Endothelial cell of umbilical vein (primary cell): ENCODE measurements around the gene NR2E1. TPM values are rescaled to one million over a fixed set of nuclear protein-coding genes. Genes with fewer than 3 reads are reported as not detected.

ENCODE experiments used
- BruUV-seq: library from RNA; stranded (reverse); fragments of 400-500 nt; replicated peaks from 2 replicates; lab custom pipeline; 2021; lab: Mats Ljungman, UMichigan
- CTCF ChIA-PET: fragments of 300-600, 350-600 bp; sonication (Branson Sonifier 250); formaldehyde crosslinking; loops from one replicate; lab custom pipeline; 2021; ENCODE audit warnings: antibody characterized with exemption, inconsistent platforms; lab: Charles Lee
- POLR2A ChIA-PET: fragments of 300-600, 350-600 bp; sonication (Branson Sonifier 250); formaldehyde crosslinking; loops from one replicate; lab custom pipeline; 2021; ENCODE audit warnings: antibody characterized with exemption, inconsistent platforms; lab: Charles Lee
- DNase-seq: peaks from one replicate; pipeline ENCODE4 v3.0.0-alpha.2; 2011; ENCODE audit warnings: low read depth, low spot score
- FAIRE-seq: peaks from 2 replicates; lab custom pipeline; 2011; peaks lifted over from hg19 to GRCh38; lab: Jason Lieb, UNC
- H2AFZ ChIP-seq: 2 replicates; pipeline ENCODE4 v1.6.0; 2012; ENCODE audit warnings: low read depth, low read length, control low read depth, inconsistent platforms
- H3K27ac ChIP-seq: 2 replicates; pipeline ENCODE4 v1.5.1; 2011; ENCODE audit warnings: low read depth, mild to moderate bottlenecking, control low read depth, low read length, moderate library complexity; ENCODE audit not compliant: insufficient read depth
- H3K27me3 ChIP-seq, 2 experiments: 2 replicates each; pipeline versions ENCODE4 v1.6.0 to v1.6.1; 2011; ENCODE audit warnings: low read length in 2 of 2, mixed read lengths in 1 of 2; ENCODE audit not compliant: control insufficient read depth in 2 of 2, insufficient read depth in 2 of 2
- H3K36me3 ChIP-seq, 2 experiments: 2 replicates in 1 of 2; 3 replicates in 1 of 2; pipeline ENCODE4 v1.5.1; 2011; ENCODE audit warnings: low read length in 2 of 2, mild to moderate bottlenecking in 1 of 2, moderate library complexity in 1 of 2; ENCODE audit not compliant: control insufficient read depth in 2 of 2, insufficient read depth in 2 of 2; ENCODE audit errors: extremely low read depth in 1 of 2
- H3K4me1 ChIP-seq: 3 replicates; pipeline ENCODE4 v1.5.1; 2011; ENCODE audit warnings: mild to moderate bottlenecking, low read length; ENCODE audit not compliant: control insufficient read depth, insufficient read depth; ENCODE audit errors: extremely low read depth
- H3K4me2 ChIP-seq: 2 replicates; pipeline ENCODE4 v1.6.1; 2011; ENCODE audit warnings: low read length, control low read depth, mixed read lengths; ENCODE audit not compliant: insufficient read depth
- H3K4me3 ChIP-seq, 3 experiments: fragments of 200-600 bp in 1 of 3; sonication (generic), shearing (Covaris generic) in 1 of 3; replicated peaks in 1 of 3; 2 replicates each; pipeline ENCODE4 v1.5.1; 2011 to 2016; ENCODE audit warnings: control low read depth in 3 of 3, low read length in 3 of 3, mild to moderate bottlenecking in 2 of 3, inconsistent platforms in 1 of 3, low read depth in 1 of 3, moderate library complexity in 1 of 3; ENCODE audit not compliant: insufficient read depth in 1 of 3
- H3K79me2 ChIP-seq: 2 replicates; pipeline ENCODE4 v1.6.0; 2012; ENCODE audit warnings: low read length, inconsistent platforms; ENCODE audit not compliant: control insufficient read depth, insufficient read depth
- H3K9ac ChIP-seq: replicated peaks from 2 replicates; pipeline ENCODE3; 2011; ENCODE audit warnings: low read length, control low read depth; ENCODE audit not compliant: insufficient read depth; ENCODE audit errors: extremely low read depth
- H3K9me1 ChIP-seq: replicated peaks from 3 replicates; pipeline ENCODE4 v1.6.0; 2011; ENCODE audit warnings: mild to moderate bottlenecking, low read length; ENCODE audit not compliant: control insufficient read depth, insufficient read depth; ENCODE audit errors: extremely low read depth
- H3K9me3 ChIP-seq: replicated peaks from 2 replicates; pipeline ENCODE4 v1.5.1; 2012; ENCODE audit warnings: low read length, inconsistent platforms; ENCODE audit not compliant: control insufficient read depth, insufficient read depth
- H4K20me1 ChIP-seq: replicated peaks from 2 replicates; pipeline ENCODE3; 2011; ENCODE audit warnings: mild to moderate bottlenecking, low read length; ENCODE audit not compliant: control insufficient read depth, insufficient read depth; ENCODE audit errors: extremely low read depth
- CTCF ChIP-seq, 2 donors: IDR thresholded peaks; 1 replicate in 1 of 2; 2 replicates in 1 of 2; pipeline ENCODE4 v1.5.1; 2011; ENCODE audit warnings: low read length in 2 of 2, mild to moderate bottlenecking in 2 of 2, moderate library complexity in 2 of 2, control low read depth in 1 of 2, inconsistent platforms in 1 of 2, low read depth in 1 of 2; ENCODE audit not compliant: insufficient read depth in 1 of 2; ENCODE audit errors: extremely low read depth in 1 of 2
- EZH2 ChIP-seq: IDR thresholded peaks from 2 replicates; pipeline ENCODE4 v1.6.1; 2012; ENCODE audit warnings: borderline replicate concordance, low read depth, mild to moderate bottlenecking, moderate library complexity, low read length, inconsistent platforms; ENCODE audit not compliant: severe bottlenecking
- FOS ChIP-seq: IDR thresholded peaks from 2 replicates; pipeline ENCODE4 v1.6.1; 2011; ENCODE audit warnings: mild to moderate bottlenecking, low read length, moderate library complexity, borderline replicate concordance; ENCODE audit not compliant: insufficient read depth
- GATA2 ChIP-seq: IDR thresholded peaks from 2 replicates; pipeline ENCODE4 v1.7.0; 2011; ENCODE audit warnings: low read depth, mild to moderate bottlenecking, moderate library complexity, mixed read lengths, low read length; ENCODE audit not compliant: insufficient read length, insufficient read depth
- JUN ChIP-seq: IDR thresholded peaks from 2 replicates; pipeline ENCODE4 v1.6.1; 2011; ENCODE audit warnings: borderline replicate concordance, low read depth; ENCODE audit not compliant: insufficient read length, insufficient read depth
- POLR2AphosphoS5 ChIP-seq: IDR thresholded peaks from 2 replicates; pipeline ENCODE4 v1.6.1; 2012; ENCODE audit warnings: low read depth, mild to moderate bottlenecking, control low read depth, low read length, moderate library complexity; ENCODE audit not compliant: insufficient read depth
- dilution Hi-C: fragments of 300-500 bp; cut with MboI; formaldehyde crosslinking; loops from one replicate; pipeline ENCODE4 v1.15.0; 2019; ENCODE audit warnings: low sequenced_read_pairs; ENCODE audit not compliant: extremely low pct_ligation_motif_present
- intact Hi-C: fragments of 100-400 bp; cut with micrococcal nuclease; formaldehyde crosslinking; loops from one replicate; pipeline ENCODE4 v1.10.0; 2022
- polyA plus RNA-seq, 4 experiments: library from polyadenylated mRNA; depleted of rRNA in 3 of 4; stranded (reverse) in 3 of 4; unstranded in 1 of 4; fragments of >200 nt; gene quantifications; 2 replicates each; pipeline versions ENCODE4 v1.2.1 to v1.2.3, GENCODE V29; 2011 to 2012; ENCODE audit warnings: missing spikeins in 1 of 4
- total RNA-seq: library from RNA; stranded (reverse); gene quantifications from 2 replicates; pipeline ENCODE4 v1.2.3, GENCODE V29; 2021

NR2E1 gene
- total and polyA plus RNA-seq, 2 donors (not counting 3 experiments of a cell fraction or from before 2014, with no cell fraction given) = not detected

GRCh38 chr6:108157234-108157980 lies 8.4 kb upstream of the NR2E1 start:
- FAIRE-seq (no peak), DNase-seq (no peak)
- Histone ChIP-seq H3K9me3 (no peaks in the 10 kb centered on the region), H3K4me2 (no peak overlapping the region), H3K9me1 (no peaks in the 10 kb centered on the region), H3K9ac (no peak overlapping the region), H4K20me1 (no peaks in the 10 kb centered on the region), H3K27me3 (peaks cover 70 to 84% of the 10 kb centered on the region in 2 experiments), H3K4me3 (no peak overlapping the region), H3K79me2 (no peaks in the 10 kb centered on the region), H3K27ac (no peak overlapping the region), H3K4me1 (no peaks in the 10 kb centered on the region), H2AFZ (no peak overlapping the region), H3K36me3 (no peaks in the 10 kb centered on the region)
- POLR2A ChIA-PET = interaction anchor here (0.5 kb wide), 1 partner anchor 1830 kb away, joined by 6 read pairs; no protein-coding TSS in a partner anchor
- no TSS peak for BruUV-seq
- intact Hi-C loops (loop anchor here (1.0 to 5.0 kb wide), 3 partner anchors 16 to 790 kb away; partner anchors contain the start of gene SNX3), dilution Hi-C loops (no loop called here)
- CTCF ChIA-PET = no interaction called here
- TF ChIP-seq JUN = no peak
- no peak for TF ChIP-seq GATA2
- TF ChIP-seq FOS = no peak
- no peak for TF ChIP-seq CTCF (IDR thresholded peaks at IDR 0.05; ENCODE audit: extremely low read depth in 1 of 2, insufficient read depth in 1 of 2, low read depth in 1 of 2, low read length in 2 of 2)
- peak; percentile 100 for TF ChIP-seq EZH2
- no peak for TF ChIP-seq POLR2AphosphoS5
